HL-60/S4 treated with retinoic acid at 250 ng/mL for 4 days and 3 days (cell line): ENCODE data around the gene PRKCSH.
"Not testable (repeated sequence)": the region's sequence is repeated elsewhere in the genome, so short reads cannot be mapped to it uniquely, and the experiment has no call there.

ENCODE experiments used
- in situ Hi-C: fragments of 300-500 bp; cut with MboI; formaldehyde crosslinking; loops from 2 replicates; pipeline ENCODE4 v1.7.0; 2022; ENCODE audit warnings: low sequenced_read_pairs

Gene PRKCSH

DNA sequence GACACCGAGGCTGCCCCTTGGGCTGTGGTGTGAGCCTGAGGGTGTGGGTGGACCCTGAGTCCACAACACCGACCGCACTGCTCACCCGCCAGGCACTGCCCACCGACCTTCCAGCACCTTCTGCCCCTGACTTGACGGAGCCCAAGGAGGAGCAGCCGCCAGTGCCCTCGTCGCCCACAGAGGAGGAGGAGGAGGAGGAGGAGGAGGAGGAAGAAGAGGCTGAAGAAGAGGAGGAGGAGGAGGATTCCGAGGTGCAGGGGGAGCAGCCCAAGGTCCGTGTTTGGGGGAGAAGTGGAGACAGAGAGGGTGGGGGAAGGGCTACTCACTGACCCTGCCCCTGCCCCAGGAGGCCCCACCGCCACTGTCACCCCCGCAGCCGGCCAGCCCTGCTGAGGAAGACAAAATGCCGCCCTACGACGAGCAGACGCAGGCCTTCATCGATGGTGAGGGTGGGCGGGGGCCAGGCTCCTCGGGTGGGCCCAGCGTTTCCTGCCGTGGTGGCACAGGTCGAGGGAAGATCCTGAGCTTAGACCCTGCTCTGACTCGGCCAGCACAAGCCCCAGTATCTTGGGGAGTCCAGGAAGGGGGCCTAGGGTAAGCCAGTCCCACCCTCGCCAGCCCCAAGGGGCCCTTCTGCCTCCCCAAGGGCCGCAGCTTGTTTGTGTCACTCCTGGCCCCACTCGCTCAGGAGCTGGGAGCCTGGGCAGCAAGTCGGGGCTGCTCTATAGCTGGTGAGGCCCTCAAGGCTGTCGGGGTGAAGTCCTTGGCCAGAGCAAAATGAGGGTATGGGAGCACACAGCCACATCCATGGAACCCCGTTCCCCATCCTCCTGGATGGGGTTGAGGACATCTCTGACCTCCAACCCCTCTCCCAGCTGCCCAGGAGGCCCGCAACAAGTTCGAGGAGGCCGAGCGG, 12.2 kb downstream of the PRKCSH start:
- in situ Hi-C loops: loop anchor here (10.0 kb wide), 1 partner anchor 153 kb away; the partner anchor contains the start of gene TSPAN16

DNA sequence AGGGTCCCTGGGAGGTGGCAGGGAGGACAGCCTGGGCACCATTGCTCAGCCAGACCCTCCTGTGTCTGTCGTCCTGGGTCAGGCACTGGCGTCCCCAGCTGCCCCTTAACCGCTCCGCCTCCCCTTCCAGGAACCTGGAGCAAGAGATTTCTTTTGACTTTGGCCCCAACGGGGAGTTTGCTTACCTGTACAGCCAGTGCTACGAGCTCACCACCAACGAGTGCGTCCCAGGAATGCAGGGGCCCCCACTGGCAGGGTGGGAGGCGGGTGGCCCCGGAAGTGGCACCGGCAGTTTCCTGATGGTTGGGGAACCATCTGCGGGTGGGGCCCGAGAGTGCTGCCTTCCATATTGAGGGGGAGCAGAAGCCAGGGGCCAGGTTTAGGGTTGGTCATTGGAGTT, 13.0 kb downstream of the PRKCSH start:
- in situ Hi-C loops: loop anchor here (10.0 kb wide), 1 partner anchor 154 kb away; the partner anchor contains the start of gene TSPAN16

DNA sequence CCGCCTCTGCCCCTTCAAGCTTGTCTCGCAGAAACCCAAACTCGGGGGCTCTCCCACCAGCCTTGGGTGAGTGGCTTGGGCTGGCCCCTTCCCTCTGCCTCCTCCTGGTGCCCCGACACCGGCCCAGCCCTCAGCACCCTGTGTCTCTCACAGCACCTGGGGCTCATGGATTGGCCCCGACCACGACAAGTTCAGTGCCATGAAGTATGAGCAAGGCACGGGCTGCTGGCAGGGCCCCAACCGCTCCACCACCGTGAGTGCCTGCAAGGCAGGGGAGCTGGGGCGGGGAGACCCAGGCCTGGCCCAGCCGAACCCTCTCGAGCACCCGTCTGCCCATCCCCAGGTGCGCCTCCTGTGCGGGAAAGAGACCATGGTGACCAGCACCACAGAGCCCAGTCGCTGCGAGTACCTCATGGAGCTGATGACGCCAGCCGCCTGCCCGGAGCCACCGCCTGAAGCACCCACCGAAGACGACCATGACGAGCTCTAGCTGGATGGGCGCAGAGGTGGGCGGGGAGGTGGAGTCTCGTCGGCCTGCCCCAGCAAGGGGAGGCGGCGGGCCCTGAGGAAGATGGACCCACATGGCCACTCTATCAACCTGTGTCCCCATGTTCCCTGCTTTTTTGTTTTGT, 13.6 kb downstream of the PRKCSH start:
- in situ Hi-C loops: loop anchor here (10.0 kb wide), 1 partner anchor 154 kb away; the partner anchor contains the start of gene TSPAN16

DNA sequence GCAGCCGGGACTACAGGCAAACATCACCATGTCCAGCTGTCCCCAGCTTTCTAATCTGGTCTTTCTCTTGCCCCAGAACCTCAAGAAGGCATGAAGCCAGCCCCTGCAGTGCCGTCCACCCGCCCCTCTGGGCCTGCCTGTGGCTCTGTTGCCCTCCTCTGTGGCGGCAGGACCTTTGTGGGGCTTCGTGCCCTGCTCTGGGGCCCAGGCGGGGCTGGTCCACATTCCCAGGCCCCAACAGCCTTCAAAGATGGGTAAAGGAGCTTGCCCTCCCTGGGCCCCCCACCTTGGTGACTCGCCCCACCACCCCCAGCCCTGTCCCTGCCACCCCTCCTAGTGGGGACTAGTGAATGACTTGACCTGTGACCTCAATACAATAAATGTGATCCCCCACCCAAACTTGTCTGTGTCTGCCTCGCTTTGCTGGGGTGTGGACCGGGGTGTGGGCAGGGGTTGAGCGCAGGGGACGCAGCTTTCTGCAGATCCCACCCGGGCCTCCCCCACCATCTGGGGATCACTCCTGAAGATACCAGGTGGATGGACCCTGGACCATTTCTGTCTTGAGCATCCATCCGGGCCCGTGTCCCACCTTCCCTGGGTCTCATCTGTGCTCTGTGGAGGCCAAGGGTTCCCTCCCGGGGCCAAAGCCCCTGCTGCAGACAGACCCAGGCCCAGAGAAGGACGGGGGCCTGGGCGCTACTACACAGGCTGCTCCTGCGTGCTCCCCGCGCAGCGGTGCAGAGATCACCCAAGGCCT, 15.3 kb downstream of the PRKCSH start:
- in situ Hi-C loops: no loop called here

DNA sequence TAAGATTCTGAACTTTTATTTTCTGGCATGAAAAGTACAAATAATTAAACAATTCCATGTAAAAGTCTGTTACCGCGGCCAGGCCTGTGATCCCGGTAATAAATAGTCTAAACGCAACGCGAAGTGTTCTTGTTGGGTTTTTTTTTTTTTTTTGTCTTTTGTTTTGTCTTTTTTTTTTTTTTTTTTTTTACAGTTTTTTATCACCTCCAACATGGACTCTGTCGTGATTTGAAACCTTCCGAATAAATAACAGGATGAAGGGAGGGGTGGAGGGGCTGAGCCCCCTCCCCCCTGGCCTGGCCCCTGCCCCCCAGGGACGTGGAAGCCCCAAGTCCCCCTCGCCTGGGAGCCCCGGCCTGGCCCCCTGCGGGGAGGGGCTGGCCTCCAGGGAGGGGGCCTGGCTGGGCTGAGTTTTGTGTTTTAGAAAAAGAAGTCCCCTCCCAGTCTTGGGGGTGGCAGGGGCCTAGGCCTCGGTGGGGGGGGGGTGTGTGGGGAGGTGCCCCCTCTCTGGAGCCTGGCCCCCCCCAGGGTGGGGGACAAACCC, 16.0 kb downstream of the PRKCSH start:
- in situ Hi-C loops: no loop called here

DNA sequence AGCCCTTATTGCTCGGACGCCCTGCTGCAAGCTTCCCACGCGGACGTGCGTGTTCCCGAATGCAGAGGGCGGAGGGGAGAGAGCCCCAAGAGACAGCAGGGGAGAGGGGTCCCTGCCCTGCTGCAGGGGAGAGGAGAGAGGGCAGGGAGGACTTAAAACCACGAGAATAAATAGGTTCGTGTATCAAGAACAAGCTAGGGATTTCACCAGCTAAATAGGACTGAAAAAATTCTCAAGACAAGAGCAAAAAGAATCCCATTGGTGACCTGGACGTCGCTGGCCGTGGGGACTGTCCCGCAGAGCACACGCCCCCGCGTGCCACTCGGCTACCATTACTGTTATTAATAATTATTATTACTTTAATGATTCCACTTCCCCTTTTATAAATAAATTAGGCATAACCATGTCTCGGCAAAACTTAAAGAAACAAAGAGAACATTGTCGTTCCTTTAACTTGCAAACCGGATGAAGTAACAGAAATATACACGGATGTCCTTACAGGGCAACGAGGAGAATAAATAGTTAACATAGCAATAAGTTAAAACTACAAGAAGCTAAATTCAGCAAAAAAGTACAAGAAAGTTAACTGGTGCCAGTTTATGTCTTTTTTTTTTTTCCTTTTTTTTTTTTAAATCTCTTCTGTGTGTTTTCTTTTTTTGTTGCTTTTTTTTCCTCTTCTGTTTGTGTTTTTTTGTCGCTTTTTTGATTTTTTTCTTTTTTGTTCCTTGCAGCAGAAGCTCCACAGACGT, 16.6 kb downstream of the PRKCSH start:
- in situ Hi-C loops: no loop called here

DNA sequence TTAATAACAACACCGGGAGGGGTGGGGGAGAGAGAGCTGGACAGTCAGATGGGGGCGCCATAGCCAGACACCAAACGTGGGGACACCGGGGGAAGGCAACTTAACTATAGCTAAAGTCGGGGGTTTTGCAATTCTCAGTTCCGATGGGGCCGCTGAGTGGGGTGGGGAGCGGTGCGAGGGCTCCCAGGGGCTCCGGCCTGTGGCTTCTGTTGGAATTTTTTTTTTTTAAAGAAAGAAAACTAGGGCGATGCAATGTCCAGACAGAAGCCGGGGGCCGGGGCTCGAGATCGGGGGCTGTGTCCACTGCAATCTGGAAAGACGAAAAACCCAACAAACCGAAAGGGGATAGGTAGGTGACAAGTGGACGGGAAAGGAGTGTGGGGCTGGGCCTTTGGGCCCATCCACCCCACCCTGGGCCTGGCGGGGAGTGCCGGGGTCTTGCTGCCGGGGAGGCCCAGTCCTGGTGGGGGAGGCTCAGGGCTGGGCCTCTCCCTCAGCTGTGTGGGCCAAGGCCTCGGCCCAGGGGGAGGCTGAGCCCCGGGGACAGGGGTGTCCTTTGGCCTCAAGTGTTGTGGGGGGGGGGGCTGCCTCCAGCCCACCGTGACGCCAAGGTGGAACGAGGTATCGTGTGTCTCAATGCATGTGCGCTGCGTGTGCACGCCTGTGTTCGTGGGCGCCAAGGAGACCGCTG, 17.3 kb downstream of the PRKCSH start:
- in situ Hi-C loops: no loop called here

DNA sequence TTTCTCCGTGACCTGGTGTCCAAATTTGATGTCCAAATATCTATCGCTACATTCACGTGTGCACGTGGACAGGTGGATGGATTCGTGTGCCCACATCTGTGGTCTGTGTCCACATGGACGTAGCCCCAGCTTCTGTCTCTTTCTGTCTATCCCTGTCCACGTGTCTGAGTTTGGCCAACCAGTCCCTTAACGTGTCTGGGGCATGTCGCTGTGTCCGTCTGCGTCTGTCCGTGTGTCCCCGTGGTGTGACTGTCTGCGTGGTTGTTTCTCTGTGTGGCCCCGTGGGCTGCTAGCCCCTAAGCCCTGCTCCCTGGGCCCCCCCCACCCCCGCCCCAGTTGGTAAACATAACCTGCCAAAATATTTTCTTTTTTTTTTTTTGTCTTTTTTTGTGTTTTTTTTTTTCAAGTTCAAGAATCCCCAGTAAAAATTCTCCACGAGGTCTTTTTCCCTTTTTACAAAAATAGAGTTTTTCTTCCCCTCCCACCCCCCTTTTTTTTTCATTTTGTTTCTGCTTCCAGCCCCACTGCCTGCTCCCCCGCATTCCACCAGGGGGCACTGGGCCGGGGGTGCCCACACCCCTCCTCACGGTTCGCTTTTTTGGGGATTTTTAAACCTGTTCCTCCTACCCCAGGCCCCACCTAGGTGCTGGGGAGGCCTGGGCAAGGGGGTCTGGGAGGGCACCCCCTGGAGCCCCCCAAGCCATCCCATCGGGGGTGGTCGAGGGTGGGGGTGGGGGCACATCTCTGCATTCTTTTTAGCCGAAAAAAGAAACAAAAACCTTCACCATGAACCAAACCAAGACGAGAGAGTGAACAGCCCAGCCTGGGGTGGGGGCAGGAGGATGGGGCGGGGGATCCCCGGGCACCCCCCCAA, 18.3 kb downstream of the PRKCSH start:
- in situ Hi-C loops: no loop called here

DNA sequence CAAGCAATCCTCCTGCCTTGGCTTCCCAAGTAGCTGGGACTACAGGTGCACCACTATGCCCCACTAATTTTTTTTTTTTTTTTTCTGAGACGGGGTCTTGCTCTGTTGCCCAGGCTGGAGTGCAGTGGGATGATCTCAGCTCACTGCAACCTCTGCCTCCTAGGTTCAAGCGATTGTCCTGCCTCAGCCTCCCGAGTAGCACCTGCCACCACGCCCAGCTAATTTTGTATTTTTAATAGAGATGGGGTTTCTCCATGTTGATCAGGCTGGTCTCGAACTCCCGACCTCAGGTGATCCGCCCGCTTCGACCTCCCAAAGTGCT, 19.8 kb downstream of the PRKCSH start:
- in situ Hi-C loops: not testable (repeated sequence)

DNA sequence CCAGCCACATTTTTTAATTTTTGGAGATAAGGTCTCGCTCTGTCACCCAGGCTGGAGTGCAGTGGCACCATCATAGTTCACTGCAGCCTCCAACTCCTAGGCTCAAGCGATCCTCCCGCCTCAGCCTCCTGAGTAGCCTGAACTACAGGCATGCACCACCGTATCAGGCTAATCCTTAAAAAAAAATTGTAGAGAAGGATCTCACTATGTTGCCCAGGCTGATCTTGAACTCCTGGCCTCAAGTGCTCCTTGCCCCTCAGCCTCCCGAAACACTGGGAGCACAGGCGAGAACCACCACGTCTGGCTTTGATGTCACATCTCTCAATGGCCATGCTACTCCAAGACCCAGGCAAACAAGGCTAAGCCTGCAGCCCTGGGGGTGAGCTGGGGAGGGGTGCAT, 21.2 kb downstream of the PRKCSH start:
- in situ Hi-C loops: no loop called here

DNA sequence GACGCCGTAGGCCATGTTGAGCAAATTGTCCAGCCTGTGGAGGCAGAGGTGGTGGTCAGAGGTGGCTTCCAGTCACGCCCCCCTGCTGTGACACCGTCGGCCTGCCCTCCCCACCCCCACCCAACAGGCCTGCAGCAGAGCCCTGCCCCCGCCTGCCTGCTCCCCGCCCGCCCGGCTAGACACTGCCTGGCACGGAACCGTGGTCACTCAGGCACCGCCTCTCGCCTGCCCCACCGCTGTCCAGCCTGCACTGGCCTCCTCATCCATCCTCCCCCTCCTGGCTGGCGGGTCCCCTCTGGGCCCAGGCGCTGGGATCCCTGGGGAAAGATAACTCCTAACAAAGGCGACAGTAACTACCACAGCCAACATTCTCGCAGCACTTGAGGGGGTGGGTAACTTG, 21.7 kb downstream of the PRKCSH start:
- in situ Hi-C loops: no loop called here

DNA sequence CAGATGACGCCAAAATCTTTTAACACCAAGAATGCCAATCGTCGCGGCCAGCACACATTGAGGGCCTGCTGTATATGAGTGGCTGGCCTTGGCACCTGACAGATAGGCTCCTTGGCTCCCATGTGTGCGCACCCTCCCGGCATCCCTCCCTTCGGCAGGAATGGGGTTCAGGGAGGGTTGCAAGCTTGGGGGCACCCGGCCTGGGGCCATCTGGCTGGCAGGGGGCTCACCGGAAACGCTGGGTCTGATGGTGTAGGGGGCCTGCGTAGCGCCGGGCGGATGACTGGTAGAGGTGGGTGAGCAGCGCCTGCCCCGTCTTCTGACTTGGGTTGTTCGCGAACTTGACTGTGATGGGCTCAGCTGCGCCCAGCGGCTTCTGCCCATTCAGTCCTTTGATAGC, 22.4 kb downstream of the PRKCSH start:
- in situ Hi-C loops: no loop called here

DNA sequence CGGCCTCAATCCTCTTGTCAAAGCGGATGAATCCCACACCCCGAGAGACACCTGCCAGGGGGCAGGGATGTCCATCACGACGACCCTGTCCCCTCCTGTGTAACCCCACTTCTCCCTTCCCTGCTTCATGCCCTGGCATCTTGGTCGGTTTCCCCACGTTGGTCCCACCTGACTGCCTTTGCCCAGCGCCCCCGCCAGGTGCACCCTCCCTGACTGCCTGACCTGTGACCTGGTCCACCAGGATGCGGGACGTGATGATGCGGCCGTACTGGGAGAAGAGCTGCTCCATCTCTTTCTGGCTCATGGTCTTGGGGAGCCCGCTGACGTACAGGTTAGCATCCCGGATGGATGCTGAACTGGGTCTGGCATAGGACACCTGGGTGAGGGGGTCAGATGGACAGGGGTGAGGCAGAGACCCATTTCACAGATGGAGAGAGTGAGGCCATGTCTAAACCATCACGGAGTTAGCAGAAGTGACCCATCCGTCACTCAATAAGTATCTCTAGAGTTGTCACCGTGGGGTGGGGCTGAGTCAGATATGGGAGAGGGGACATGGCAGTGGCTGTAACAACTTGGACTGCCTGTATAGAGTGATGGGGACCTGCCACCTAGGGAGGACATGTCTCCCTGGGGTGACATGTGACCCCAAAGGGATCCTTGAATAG, 22.9 kb downstream of the PRKCSH start:
- in situ Hi-C loops: no loop called here

DNA sequence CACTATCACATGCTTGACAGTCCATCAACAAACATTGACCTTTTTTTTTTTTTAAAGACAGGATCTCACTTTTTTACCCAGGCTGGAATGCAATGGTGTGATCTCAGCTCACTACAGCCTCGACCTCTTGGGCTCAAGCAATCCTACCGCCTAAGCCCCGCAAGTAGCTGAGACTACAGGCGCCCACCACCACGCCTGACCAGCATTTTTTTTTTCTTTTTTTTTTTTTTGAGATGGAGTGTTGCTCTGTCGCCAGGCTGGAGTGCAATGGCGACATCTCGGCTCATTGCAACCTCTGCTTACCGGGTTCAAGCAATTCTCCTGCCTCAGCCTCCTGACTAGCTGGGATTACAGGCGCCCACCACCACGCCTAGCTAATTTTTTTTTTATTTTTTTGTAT, 23.5 kb downstream of the PRKCSH start:
- in situ Hi-C loops: not testable (repeated sequence)

DNA sequence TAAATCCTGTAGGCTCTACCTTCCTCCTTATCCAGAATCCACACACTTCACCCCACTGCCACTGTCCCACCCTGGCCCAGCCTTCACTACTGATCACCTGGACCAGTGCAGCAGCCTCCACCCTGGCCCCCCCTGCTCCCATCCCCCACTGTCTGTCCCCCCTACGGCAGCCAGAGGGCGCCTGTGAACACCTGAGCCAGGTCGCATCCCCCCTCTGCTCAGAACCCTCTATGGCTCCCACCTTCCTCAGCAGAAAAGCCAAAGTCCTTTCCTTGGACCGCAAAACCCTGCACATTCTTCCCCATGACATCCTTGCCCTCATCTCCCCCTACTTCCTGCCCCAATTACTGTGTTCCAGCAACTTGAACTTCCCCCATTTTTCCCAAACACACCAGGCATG, 24.8 kb downstream of the PRKCSH start:
- in situ Hi-C loops: no loop called here

DNA sequence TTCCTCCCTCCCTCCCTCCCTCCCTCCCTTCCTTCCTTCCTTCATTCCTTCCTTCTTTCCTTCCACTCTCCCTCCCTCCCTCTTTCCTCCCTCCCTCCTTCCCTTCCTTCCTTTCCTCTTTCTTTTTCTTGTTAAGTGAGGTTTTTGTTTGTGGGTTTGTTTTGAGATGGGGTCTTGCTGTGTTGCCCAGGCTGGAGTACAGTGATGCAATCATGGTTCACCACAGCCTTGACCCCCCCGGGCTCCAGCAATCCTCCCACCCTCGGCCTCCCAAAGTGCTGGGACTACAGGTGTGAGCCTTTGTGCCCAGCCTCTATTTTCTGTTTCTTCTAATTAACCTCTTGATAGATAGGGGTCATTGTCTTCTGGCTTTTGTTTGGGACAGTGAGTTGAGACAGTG, 26.0 kb downstream of the PRKCSH start:
- in situ Hi-C loops: no loop called here

DNA sequence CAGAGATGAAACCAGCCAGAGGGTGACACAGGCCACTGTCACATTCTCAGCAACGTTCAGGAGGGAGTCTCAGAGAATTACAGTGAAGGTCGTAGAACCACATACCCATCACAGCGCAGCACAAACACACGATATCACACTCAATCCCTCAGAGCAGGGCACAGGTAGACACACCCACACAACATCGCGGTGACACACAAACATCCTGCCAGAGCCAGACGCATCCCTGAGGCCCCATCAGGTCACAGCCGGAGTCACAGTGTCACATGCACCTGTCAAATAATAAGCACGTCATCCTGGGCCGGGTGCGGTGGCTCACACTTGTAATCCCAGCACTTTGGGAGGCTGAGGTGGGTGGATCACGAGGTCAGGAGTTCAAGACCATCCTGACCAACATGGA, 28.0 kb downstream of the PRKCSH start:
- in situ Hi-C loops: no loop called here
